Heart left ventricle (tissue), 16 donors: ENCODE results near the gene RPS6KA2. TPM values are rescaled to one million over a fixed set of nuclear protein-coding genes. Genes with fewer than 3 reads are reported as not detected.
"Not testable (repeated sequence)": the region's sequence is repeated elsewhere in the genome, so short reads cannot be mapped to it uniquely, and the experiment has no call there.

ENCODE experiments used
- ATAC-seq, 4 donors: fragments of 200-7000 bp; cut with Tn5 transposase; one replicate each; pipeline ENCODE4 v1.9.1; 2020 to 2022; ENCODE audit warnings: moderate library complexity in 4 of 4, mild to moderate bottlenecking in 3 of 4, moderate number of reproducible peaks in 1 of 4
- DNase-seq, 5 donors: peaks; one replicate each; pipeline ENCODE4 v3.0.0-alpha.2; 2020
- H3K27ac ChIP-seq, 12 donors: fragments of 200-600 bp; sonication (generic) in 4 of 12; one replicate each; pipeline versions ENCODE4 v1.5.0 to v1.8.0; 2016 to 2022; ENCODE audit warnings: mild to moderate bottlenecking in 2 of 12
- H3K27me3 ChIP-seq, 9 donors: fragments of 200-600 bp; sonication (generic) in 2 of 9; one replicate each; pipeline versions ENCODE4 v1.5.1 to v1.8.0; 2016 to 2022; ENCODE audit warnings: mild to moderate bottlenecking in 3 of 9
- H3K36me3 ChIP-seq, 9 donors: fragments of 200-600 bp; sonication (generic) in 2 of 9; one replicate each; pipeline versions ENCODE4 v1.5.0 to v1.8.0; 2018 to 2022; ENCODE audit warnings: mild to moderate bottlenecking in 2 of 9
- H3K4me1 ChIP-seq, 12 donors: fragments of 200-600 bp; sonication (generic) in 4 of 12; one replicate each; pipeline versions ENCODE4 v1.5.0 to v1.8.0; 2016 to 2022; ENCODE audit warnings: mild to moderate bottlenecking in 3 of 12
- H3K4me3 ChIP-seq, 12 donors: fragments of 200-600 bp; sonication (generic) in 4 of 12; one replicate each; pipeline versions ENCODE4 v1.5.0 to v1.8.0; 2017 to 2022; ENCODE audit warnings: mild to moderate bottlenecking in 9 of 12, moderate library complexity in 4 of 12
- H3K9me3 ChIP-seq, 12 donors: fragments of 200-600 bp; sonication (generic) in 4 of 12; one replicate each; pipeline versions ENCODE4 v1.5.0 to v1.8.0; 2016 to 2022; ENCODE audit warnings: mild to moderate bottlenecking in 1 of 12
- CTCF ChIP-seq, 12 donors: fragments of 200-600 bp; sonication (generic) in 4 of 12; IDR thresholded peaks; one replicate each; pipeline versions ENCODE4 v1.5.0 to v1.8.0; 2018 to 2022; ENCODE audit warnings: antibody characterized with exemption in 12 of 12, mild to moderate bottlenecking in 5 of 12
- POLR2A ChIP-seq, 2 donors: fragments of 450-650 bp; IDR thresholded peaks; one replicate each; pipeline ENCODE4 v1.6.1; 2017; ENCODE audit warnings: antibody characterized with exemption in 2 of 2, mild to moderate bottlenecking in 2 of 2, moderate library complexity in 2 of 2
- WGBS, 4 donors: extraction: QIAGEN DNeasy Blood & Tissue Kit in 2 of 4; methylation state at CpG; one replicate each; pipeline versions ENCODE4 v1.1.5 to v1.1.7; 2013 to 2018; 5-methylcytosine and 5-hydroxymethylcytosine counted together
- intact Hi-C, 10 donors: fragments of 100-400 bp; cut with DNase I; formaldehyde crosslinking; loops; one replicate each; pipeline versions ENCODE4 v1.11.1 to v1.14.2; 2022
- polyA plus RNA-seq, 2 donors: library from polyadenylated mRNA; stranded (reverse); fragments of 200-250 nt; gene quantifications; one replicate each; pipeline ENCODE4 v1.2.3, GENCODE V29; 2013
- total RNA-seq, 9 donors: library from RNA; depleted of rRNA in 2 of 9; stranded (reverse); fragments of >200 nt in 2 of 9; fragmentation: NEBNext Ultra II Directional in 3 of 9; extraction: Animal tissue kit (Norgen Biotek cat#: 25700) in 3 of 9; gene quantifications; one replicate each; pipeline versions ENCODE4 v1.1.0 to v1.2.4, GENCODE V29; 2016 to 2023
- donor health status: ischemic (EF 13 %, LVEDD 7.1; RV severe dilation, severe dysfunction).
- donor health status: healthy with polysubstance abuse.
- donor health status: DM: no; HTN: yes; CAD: no.
- donor health status: DM: no; HTN: no; CAD: no.
- donor health status: ischemic (EF 25% LVEDD 6.9; RV normal size, moderate dysfunction).
- donor health status: ischemic (EF 25% LVEDD 5.7; RV mildly dilated, moderate dysfunction).
- donor health status: healthy.
- donor health status: DM: yes; HTN: yes; CAD: no.
- donor health status: ischemic (EF 35%, LVEDD 5.7; RV mildly dilated, moderate dysfunction).
- donor health status: nonischemic (EF 11% LVEDD 7.7; RV severe dilation, severe dysfunction).
- donor health status: DM: yes; HTN: yes; CAD: no.
- donor health status: PGD.
- donor health status: ischemic (EF 29% LVEDD 5.4; RV normal size, mild dysfunction).
- donor health status: nonischemic (EF 23%, LVEDD 6.1; RV moderate dilation, normal function).

RPS6KA2 gene
- total and polyA plus RNA-seq, 11 donors = 23.0 to 171 (median 91.6) TPM

DNA sequence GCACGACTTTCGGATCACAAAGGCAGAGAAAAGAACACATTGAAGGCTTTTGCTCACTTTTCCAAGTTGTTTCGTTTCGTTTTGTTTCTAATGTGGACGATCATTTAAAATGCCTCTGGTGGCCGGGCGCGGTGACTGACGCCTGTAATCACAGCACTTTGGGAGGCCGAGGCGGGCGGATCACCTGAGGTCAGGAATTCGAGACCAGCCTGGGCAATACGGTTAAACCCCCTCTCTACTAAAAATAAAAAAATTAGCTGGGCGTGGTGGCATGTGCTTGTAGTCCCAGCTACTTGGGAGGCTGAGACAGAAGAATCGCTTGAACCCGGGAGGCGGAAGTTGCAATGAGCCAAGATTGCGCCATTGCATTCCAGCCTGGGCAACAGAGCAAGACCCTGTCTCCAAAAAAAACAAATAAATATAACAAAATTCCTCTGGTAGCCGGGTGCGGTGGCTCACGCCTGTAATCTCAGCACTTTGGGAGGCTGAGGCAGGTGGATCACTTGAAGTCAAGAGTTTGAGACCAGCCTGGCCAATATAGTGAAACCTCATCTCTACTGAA, 243.2 kb downstream of the RPS6KA2 start:
- not testable (repeated sequence) for ATAC-seq, H3K9me3 ChIP-seq, H3K27me3 ChIP-seq, H3K36me3 ChIP-seq
- peak in 4 of 5 donors; percentile 17 to 66 (median 41) for DNase-seq
- Histone ChIP-seq H3K4me3 (peak overlapping the region; percentile 63 to 97 (median 93)), H3K4me1 (peaks cover 0 to 30% (median 18%) of the 10 kb centered on the region in 12 donors), H3K27ac (peak overlapping the region; percentile 93 to 98 (median 96))
- TF ChIP-seq CTCF (IDR thresholded peaks at IDR 0.05) = peak in 7 of 12 donors; percentile 4 to 37 (median 24)
- WGBS, 4 donors = 18 to 22% (median 21%) methylated on average over 22 of the region's 22 CpGs
- intact Hi-C loops = loop anchor here in 8 of 10 donors (1.0 to 5.0 kb wide), 8 partner anchors 17 to 613 kb away; partner anchors contain the start of genes SFT2D1 (in 8 of the 8) and CEP43 (in 1 of the 8)

- H3K4me3 ChIP-seq = peak within 1 kb of the TSS; percentile 63 to 97 (median 93)
- DNase-seq (peak; percentile 97 to 98 (median 97)), ATAC-seq (peak; percentile 87 to 98 (median 96))
- H3K27me3 ChIP-seq = no peaks in the 10 kb centered on the region
- TF ChIP-seq POLR2A (IDR thresholded peaks at IDR 0.05) (peak in 1 of 2 donors; percentile 91), CTCF (IDR thresholded peaks at IDR 0.05) (peak in 1 of 12 donors; percentile 5)
- no peaks in the 10 kb centered on the region for H3K36me3 ChIP-seq
- H3K27ac ChIP-seq = peak within 1 kb of the TSS; percentile 93 to 98 (median 96)
- intact Hi-C loops = loop anchor here in 8 of 10 donors (1.0 to 5.0 kb wide), 8 partner anchors 16 to 614 kb away; partner anchors contain the start of genes SFT2D1 (in 8 of the 8) and CEP43 (in 1 of the 8)
- WGBS, 4 donors = 0 to 1% (median 0%) methylated on average over 29 to 94 of the region's 94 CpGs
- H3K9me3 ChIP-seq = no peaks in the 10 kb centered on the region
- H3K4me1 ChIP-seq = peaks cover under 1 to 35% (median 21%) of the 10 kb centered on the region in 12 donors
Measured at GRCh38 chr6:166382933-166383801, 243.9 kb downstream of the RPS6KA2 start, which contains the start of gene MPC1. TSS of gene MPC1 (minus strand) at chr6:166382940. CDS start at chr6:166382876, 64 bp downstream.

- ATAC-seq (peak; percentile 1 to 41 (median 24)), DNase-seq (peak in 2 of 5 donors; percentile 35)
- TF ChIP-seq CTCF (IDR thresholded peaks at IDR 0.05) = no peak
- TF ChIP-seq POLR2A (IDR thresholded peaks at IDR 0.05) = peak in 1 of 2 donors; percentile 79
- no peaks in the 10 kb centered on the region for H3K27me3 ChIP-seq
- peak overlapping the region; percentile 63 to 97 (median 93) for H3K4me3 ChIP-seq
- intact Hi-C loops = loop anchor here in 8 of 10 donors (2.0 to 5.0 kb wide), 7 partner anchors 16 to 615 kb away; partner anchors contain the start of genes SFT2D1 (in 7 of the 8) and CEP43 (in 1 of the 8)
- no peaks in the 10 kb centered on the region for H3K9me3 ChIP-seq
- 0 to 1% (median 0%) methylated on average over 12 to 46 of the region's 46 CpGs for WGBS, 4 donors
- no peaks in the 10 kb centered on the region for H3K36me3 ChIP-seq
- H3K4me1 ChIP-seq = peaks cover 6 to 40% (median 22%) of the 10 kb centered on the region in 12 donors
- H3K27ac ChIP-seq = peak overlapping the region; percentile 86 to 98 (median 96)
Measured at GRCh38 chr6:166382500-166382932, 244.5 kb downstream of the RPS6KA2 start.
